HG02943 (cell line): ENCODE data around the gene SF3B6.
"Not testable (repeated sequence)": the region's sequence is repeated elsewhere in the genome, so short reads cannot be mapped to it uniquely, and the experiment has no call there.

Source experiments
- ATAC-seq: cut with Tn5 transposase; IDR thresholded peaks from one replicate; pipeline ENCODE4 v1.9.1; 2021; ENCODE audit warnings: mild to moderate bottlenecking, low read depth, moderate library complexity; ENCODE audit not compliant: unreplicated experiment

Gene SF3B6

GRCh38 chr2:24075915-24076848, at the start of gene SF3B6:
Gene SF3B6 (minus strand): TSS chr2:24076326. CDS start chr2:24076229, 97 bp downstream.
- ATAC-seq = peak; percentile 97

- peak; percentile 26 for ATAC-seq
Measured at GRCh38 chr2:24123922-24124580, 47.9 kb upstream of the SF3B6 start.

GRCh38 chr2:24123195-24123921, 47.2 kb upstream of the SF3B6 start, which contains the start of the genes FAM228B and PFN4:
Gene FAM228B (plus strand): TSS chr2:24123469. CDS start chr2:24124362, 893 bp downstream.
Gene PFN4 (minus strand): TSS chr2:24123334. CDS start chr2:24122535, 799 bp downstream.
- peak; percentile 87 for ATAC-seq

- ATAC-seq = no peak
Measured at GRCh38 chr2:24122366-24123194, 46.5 kb upstream of the SF3B6 start.

- no peak for ATAC-seq
Measured at GRCh38 chr2:24121469-24121868, 45.3 kb upstream of the SF3B6 start.

GRCh38 chr2:24121066-24121465, 44.9 kb upstream of the SF3B6 start:
- no peak for ATAC-seq

- ATAC-seq = no peak
Measured at GRCh38 chr2:24117902-24118301, 41.8 kb upstream of the SF3B6 start.

- no peak for ATAC-seq
Measured at GRCh38 chr2:24115057-24115456, 38.9 kb upstream of the SF3B6 start.

- ATAC-seq = no peak
Measured at GRCh38 chr2:24111407-24111901, 35.3 kb upstream of the SF3B6 start.

GRCh38 chr2:24110660-24111303, 34.7 kb upstream of the SF3B6 start:
- ATAC-seq = no peak

- not testable (repeated sequence) for ATAC-seq
Measured at GRCh38 chr2:24109431-24109830, 33.3 kb upstream of the SF3B6 start.

- ATAC-seq = no peak
Measured at GRCh38 chr2:24107336-24107735, 31.2 kb upstream of the SF3B6 start.

- no peak for ATAC-seq
Measured at GRCh38 chr2:24106786-24107185, 30.7 kb upstream of the SF3B6 start.

GRCh38 chr2:24105816-24106215, 29.7 kb upstream of the SF3B6 start:
- ATAC-seq = no peak

GRCh38 chr2:24104906-24105305, 28.8 kb upstream of the SF3B6 start:
- no peak for ATAC-seq

GRCh38 chr2:24104110-24104650, 28.1 kb upstream of the SF3B6 start:
- ATAC-seq = no peak

- ATAC-seq = no peak
Measured at GRCh38 chr2:24102677-24103076, 26.6 kb upstream of the SF3B6 start.

- ATAC-seq = no peak
Measured at GRCh38 chr2:24101992-24102391, 25.9 kb upstream of the SF3B6 start.

- not testable (repeated sequence) for ATAC-seq
Measured at GRCh38 chr2:24100732-24101131, 24.6 kb upstream of the SF3B6 start.
